B cell (primary cell): ENCODE measurements around the gene PPP1R13B. TPM values are rescaled to one million over a fixed set of nuclear protein-coding genes. Genes with fewer than 3 reads are reported as not detected.

Source experiments
- ATAC-seq: fragments of 200-7000 bp; cut with Tn5 transposase; one replicate; pipeline ENCODE4 v1.10.0; 2021; ENCODE audit warnings: low read depth, mild to moderate bottlenecking, moderate number of reproducible peaks, moderate library complexity
- CTCF ChIA-PET: fragments of 350-600 bp; sonication (Branson Sonifier 250); formaldehyde crosslinking; loops from one replicate; lab custom pipeline; 2021; ENCODE audit warnings: antibody characterized with exemption, inconsistent platforms; lab: Charles Lee
- POLR2A ChIA-PET: fragments of 350-600 bp; sonication (Branson Sonifier 250); formaldehyde crosslinking; loops from one replicate; lab custom pipeline; 2021; ENCODE audit warnings: antibody characterized with exemption; lab: Charles Lee
- DNase-seq: peaks from one replicate; pipeline ENCODE4 v3.0.0; 2013
- H2AFZ ChIP-seq: 2 replicates; pipeline ENCODE4 v1.6.1; 2012; ENCODE audit warnings: mild to moderate bottlenecking, low read depth, low read length; ENCODE audit not compliant: insufficient read depth, poor library complexity, severe bottlenecking
- H3K27ac ChIP-seq, 2 donors: 1 replicate in 1 of 2; 2 replicates in 1 of 2; pipeline ENCODE4 v1.5.1; 2012 to 2013; ENCODE audit warnings: low read length in 2 of 2, mild to moderate bottlenecking in 2 of 2, moderate library complexity in 1 of 2
- H3K27me3 ChIP-seq, 4 experiments: fragments of 200-600 bp in 1 of 4; sonication (generic) in 1 of 4; replicated peaks in 1 of 4; 1 replicate in 2 of 4; 2 replicates in 2 of 4; pipeline versions ENCODE4 v1.6.1 to v1.7.0; 2013 to 2016; ENCODE audit warnings: low read length in 3 of 4, mild to moderate bottlenecking in 2 of 4, mixed read lengths in 1 of 4, moderate library complexity in 1 of 4; ENCODE audit not compliant: insufficient read depth in 4 of 4, control insufficient read depth in 3 of 4; ENCODE audit errors: control extremely low read depth in 1 of 4
- H3K36me3 ChIP-seq, 2 experiments: replicated peaks in 1 of 2; 1 replicate in 1 of 2; 2 replicates in 1 of 2; pipeline versions ENCODE4 v1.6.1 to v1.7.1; 2013; ENCODE audit warnings: low read length in 1 of 2; ENCODE audit not compliant: insufficient read depth in 2 of 2, control insufficient read depth in 1 of 2; ENCODE audit errors: control extremely low read depth in 1 of 2, extremely low read depth in 1 of 2
- H3K4me1 ChIP-seq, 2 donors: fragments of 200-600 bp in 1 of 2; sonication (generic) in 1 of 2; 1 replicate in 1 of 2; 2 replicates in 1 of 2; pipeline versions ENCODE4 v1.5.1 to v1.6.1; 2013 to 2017; ENCODE audit warnings: low read length in 2 of 2; ENCODE audit not compliant: control insufficient read depth in 2 of 2, insufficient read depth in 2 of 2
- H3K4me2 ChIP-seq: replicated peaks from 2 replicates; pipeline ENCODE3; 2012; ENCODE audit warnings: mild to moderate bottlenecking, low read depth, low read length; ENCODE audit not compliant: poor library complexity, severe bottlenecking
- H3K4me3 ChIP-seq, 5 experiments: fragments of 200-600 bp in 1 of 5; sonication (generic) in 1 of 5; 1 replicate in 3 of 5; 2 replicates in 2 of 5; pipeline versions ENCODE4 v1.5.1 to v1.7.0; 2011 to 2016; ENCODE audit warnings: low read length in 4 of 5, mild to moderate bottlenecking in 4 of 5, low read depth in 2 of 5, control low read depth in 1 of 5, moderate library complexity in 1 of 5; ENCODE audit not compliant: insufficient read depth in 1 of 5; ENCODE audit errors: control extremely low read depth in 1 of 5, extremely low read depth in 1 of 5
- H3K79me2 ChIP-seq: fragments of 200-600 bp; sonication (generic); one replicate; pipeline ENCODE4 v1.6.0; 2016; ENCODE audit warnings: low read length; ENCODE audit not compliant: control insufficient read depth, insufficient read depth
- H3K9ac ChIP-seq: fragments of 200-600 bp; sonication (generic); 2 replicates; pipeline ENCODE4 v1.6.1; 2017; ENCODE audit warnings: mild to moderate bottlenecking, low read length, moderate library complexity
- H3K9me3 ChIP-seq, 3 donors: one replicate each; pipeline versions ENCODE4 v1.6.1 to v1.7.1; 2013; ENCODE audit warnings: low read length in 2 of 3; ENCODE audit not compliant: control insufficient read depth in 2 of 3, insufficient read depth in 1 of 3; ENCODE audit errors: control extremely low read depth in 1 of 3
- H4K20me1 ChIP-seq: 2 replicates; pipeline ENCODE4 v1.6.0; 2012; ENCODE audit warnings: mild to moderate bottlenecking, low read length; ENCODE audit not compliant: insufficient read depth, control insufficient read depth, poor library complexity, severe bottlenecking
- H3K27ac Mint-ChIP-seq: one replicate; pipeline ENCODE4 v1.8.0; 2021; ENCODE audit warnings: mixed read lengths
- H3K27me3 Mint-ChIP-seq: one replicate; pipeline ENCODE4 v1.8.0; 2021; ENCODE audit warnings: mixed read lengths
- H3K4me1 Mint-ChIP-seq: one replicate; pipeline ENCODE4 v1.8.0; 2021; ENCODE audit warnings: mixed read lengths
- H3K4me3 Mint-ChIP-seq: one replicate; pipeline ENCODE4 v1.8.0; 2021; ENCODE audit warnings: mixed read lengths
- H3K9me3 Mint-ChIP-seq: one replicate; pipeline ENCODE4 v1.8.0; 2022; ENCODE audit warnings: mixed read lengths; ENCODE audit not compliant: insufficient read depth
- EZH2 ChIP-seq: IDR thresholded peaks from 2 replicates; pipeline ENCODE4 v1.6.1; 2012; ENCODE audit warnings: borderline replicate concordance, low read depth, mild to moderate bottlenecking, moderate library complexity, low read length; ENCODE audit not compliant: insufficient read depth, poor library complexity, severe bottlenecking
- WGBS: methylation state at CpG from one replicate; pipeline ENCODE4 v1.1.5; 2013; ENCODE audit warnings: missing lambda C conversion rate; ENCODE audit not compliant: insufficient coverage; 5-methylcytosine and 5-hydroxymethylcytosine counted together
- intact Hi-C: fragments of 100-400 bp; cut with micrococcal nuclease; formaldehyde crosslinking; loops from one replicate; pipeline ENCODE4 v1.10.0; 2022
- polyA plus RNA-seq: library from polyadenylated mRNA; depleted of rRNA; stranded (reverse); fragments of >200 nt; gene quantifications from 2 replicates; pipeline ENCODE4 v1.2.3, GENCODE V29; 2012
- total RNA-seq, 2 donors: library from RNA; stranded (reverse); fragments of 120-200 nt in 1 of 2; gene quantifications; 1 replicate in 1 of 2; 2 replicates in 1 of 2; pipeline versions ENCODE4 v1.2.3 to v1.2.4, GENCODE V29; 2013 to 2022
- TF ChIP-seq, protein P1 (sequence below): fragments of 200-600 bp; IDR thresholded peaks from one replicate; pipeline ENCODE4 v1.8.0; 2022; ENCODE audit warnings: antibody characterized with exemption, mild to moderate bottlenecking

Gene PPP1R13B
- total and polyA plus RNA-seq, 2 donors (not counting 1 experiment from before 2014, with no cell fraction given), result 10.1 to 27.7 TPM

- 95% methylated on average over 22 of the region's 24 CpGs for WGBS
- no peak overlapping the region for H3K9ac ChIP-seq
- H3K27ac ChIP-seq, result no peak overlapping the region
- Mint-ChIP-seq H3K9me3 (no peaks in the 10 kb centered on the region), H3K4me1 (no peaks in the 10 kb centered on the region), H3K27ac (no peak overlapping the region), H3K27me3 (no peaks in the 10 kb centered on the region), H3K4me3 (no peak overlapping the region)
- DNase-seq, result no peak
- ChIA-PET POLR2A (no interaction called here), CTCF (interaction anchor here (0.9 kb wide), 1 partner anchor 52 kb away, joined by 3 read pairs; no protein-coding TSS in a partner anchor)
- no peaks in the 10 kb centered on the region for H3K4me1 ChIP-seq
- H3K79me2 ChIP-seq, result no peaks in the 10 kb centered on the region
- H3K9me3 ChIP-seq, result no peaks in the 10 kb centered on the region
- H4K20me1 ChIP-seq, result no peaks in the 10 kb centered on the region
- no peak for ATAC-seq
- no peak overlapping the region for H3K4me3 ChIP-seq
- H2AFZ ChIP-seq, result no peak overlapping the region
- peaks cover 0 to 13% of the 10 kb centered on the region in 2 experiments for H3K36me3 ChIP-seq
- H3K4me2 ChIP-seq, result no peak overlapping the region
- intact Hi-C loops, result no loop called here
- TF ChIP-seq, protein P1, sequence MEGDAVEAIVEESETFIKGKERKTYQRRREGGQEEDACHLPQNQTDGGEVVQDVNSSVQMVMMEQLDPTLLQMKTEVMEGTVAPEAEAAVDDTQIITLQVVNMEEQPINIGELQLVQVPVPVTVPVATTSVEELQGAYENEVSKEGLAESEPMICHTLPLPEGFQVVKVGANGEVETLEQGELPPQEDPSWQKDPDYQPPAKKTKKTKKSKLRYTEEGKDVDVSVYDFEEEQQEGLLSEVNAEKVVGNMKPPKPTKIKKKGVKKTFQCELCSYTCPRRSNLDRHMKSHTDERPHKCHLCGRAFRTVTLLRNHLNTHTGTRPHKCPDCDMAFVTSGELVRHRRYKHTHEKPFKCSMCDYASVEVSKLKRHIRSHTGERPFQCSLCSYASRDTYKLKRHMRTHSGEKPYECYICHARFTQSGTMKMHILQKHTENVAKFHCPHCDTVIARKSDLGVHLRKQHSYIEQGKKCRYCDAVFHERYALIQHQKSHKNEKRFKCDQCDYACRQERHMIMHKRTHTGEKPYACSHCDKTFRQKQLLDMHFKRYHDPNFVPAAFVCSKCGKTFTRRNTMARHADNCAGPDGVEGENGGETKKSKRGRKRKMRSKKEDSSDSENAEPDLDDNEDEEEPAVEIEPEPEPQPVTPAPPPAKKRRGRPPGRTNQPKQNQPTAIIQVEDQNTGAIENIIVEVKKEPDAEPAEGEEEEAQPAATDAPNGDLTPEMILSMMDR, result no peak
- TF ChIP-seq EZH2, result no peak
- no peaks in the 10 kb centered on the region for H3K27me3 ChIP-seq
These were observed 115.2 kb downstream of the PPP1R13B start for GRCh38 chr14:103731916-103732867.

- H3K27ac ChIP-seq, result no peak overlapping the region
- Mint-ChIP-seq H3K4me1 (no peaks in the 10 kb centered on the region), H3K4me3 (no peak overlapping the region), H3K27ac (no peak overlapping the region), H3K9me3 (no peaks in the 10 kb centered on the region), H3K27me3 (no peaks in the 10 kb centered on the region)
- DNase-seq (no peak), ATAC-seq (no peak)
- H3K4me3 ChIP-seq, result no peak overlapping the region
- no peak overlapping the region for H3K9ac ChIP-seq
- H3K9me3 ChIP-seq, result no peaks in the 10 kb centered on the region
- no peaks in the 10 kb centered on the region for H3K4me1 ChIP-seq
- H4K20me1 ChIP-seq, result no peaks in the 10 kb centered on the region
- WGBS, result 97% methylated on average over 15 of the region's 15 CpGs
- no peaks in the 10 kb centered on the region for H3K27me3 ChIP-seq
- intact Hi-C loops, result no loop called here
- CTCF ChIA-PET, result no interaction called here
- no peak overlapping the region for H2AFZ ChIP-seq
- no peak for TF ChIP-seq EZH2
- TF ChIP-seq, protein P1, result no peak
- peaks cover 0 to 13% of the 10 kb centered on the region in 2 experiments for H3K36me3 ChIP-seq
- POLR2A ChIA-PET, result no interaction called here
- no peak overlapping the region for H3K4me2 ChIP-seq
- H3K79me2 ChIP-seq, result no peaks in the 10 kb centered on the region
These were observed 115.9 kb downstream of the PPP1R13B start for GRCh38 chr14:103731481-103731880.
